ENCODE results near the gene MPHOSPH6. TPM values are rescaled to one million over a fixed set of nuclear protein-coding genes. Genes with fewer than 3 reads are reported as not detected.
"Not testable (repeated sequence)": the region's sequence is repeated elsewhere in the genome, so short reads cannot be mapped to it uniquely, and the experiment has no call there.

MPHOSPH6 gene
- 10 to 100 TPM; 47.0 to 51.6 TPM for total RNA-seq
- 22.1 TPM for polyA plus RNA-seq

DNA sequence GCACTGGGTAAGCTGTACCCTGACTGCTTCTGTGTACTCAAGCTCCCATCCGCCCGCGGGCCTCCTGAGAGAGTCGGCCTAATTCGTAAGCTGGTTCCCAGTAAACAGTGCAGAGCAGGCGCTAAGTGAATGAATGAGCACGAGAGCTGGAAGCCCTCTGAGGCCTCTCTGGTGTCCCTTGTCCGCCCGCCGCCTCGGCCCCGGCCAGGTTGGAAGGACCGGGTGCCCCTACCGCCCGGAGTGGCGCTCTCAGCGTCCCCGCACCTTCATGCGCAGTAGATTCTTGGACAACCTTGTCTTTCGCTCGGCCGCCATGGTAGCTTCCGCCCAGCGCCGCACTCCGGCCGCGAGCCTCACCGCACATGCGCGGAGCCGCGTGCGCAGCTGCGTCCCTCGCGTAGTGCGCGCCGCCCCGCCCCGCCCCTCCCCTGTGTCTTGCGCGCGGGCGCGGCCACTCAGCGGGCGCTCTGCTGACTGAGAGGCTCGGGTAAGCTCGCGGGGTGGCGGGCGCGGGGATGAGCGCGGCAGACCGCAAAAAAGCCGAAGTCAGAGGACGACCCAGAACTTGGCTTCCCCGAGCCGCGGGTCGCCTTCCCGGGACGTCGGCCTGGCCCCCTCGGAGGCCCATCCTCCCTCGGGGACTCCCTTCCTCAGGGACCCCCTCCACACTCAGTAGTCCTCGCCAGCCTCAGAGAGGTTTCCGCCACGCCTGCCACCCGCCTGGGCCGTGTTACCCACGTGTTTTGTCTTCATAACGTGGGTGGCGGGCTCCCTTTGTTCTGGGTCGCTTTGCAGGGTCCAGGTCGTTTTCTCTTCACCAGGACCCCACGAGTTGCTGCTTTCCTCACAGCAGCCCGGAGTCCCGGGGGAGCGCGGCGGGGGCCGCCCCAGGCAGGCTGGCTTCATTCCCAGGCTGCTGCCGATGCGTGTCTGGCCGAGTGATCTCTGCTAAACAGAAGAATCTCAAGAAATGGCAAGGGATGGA lies at the start of gene MPHOSPH6:
MPHOSPH6 (minus strand) TSS at position 364 of the 985 bp plus-strand sequence; CDS start at position 315, 49 bp downstream.
- no peaks in the 10 kb centered on the region for H3K9me3 Mint-ChIP-seq
- peaks cover 27 to 37% (median 35%) of the 10 kb centered on the region in 3 donors for H3K4me1 Mint-ChIP-seq
- ChIA-PET CTCF (interaction anchor here (1.2 to 1.4 kb wide), 2 partner anchors 10 to 12 kb away, joined by 4 to 5 read pairs; no protein-coding TSS in a partner anchor), POLR2A (interaction anchor here (0.6 kb wide), 1 partner anchor 1342 kb away, joined by 3 read pairs; no protein-coding TSS in a partner anchor)
- H3K4me3 Mint-ChIP-seq = peak within 1 kb of the TSS; percentile 88 to 98 (median 96)
- H3K27me3 Mint-ChIP-seq = peaks cover 0 to 21% of the 10 kb centered on the region in 2 donors
- H3K27ac Mint-ChIP-seq = peak within 1 kb of the TSS; percentile 70 to 97 (median 94)
- Histone ChIP-seq H3K27me3 (ENCODE audit: insufficient read depth, low read length, poor library complexity, severe bottlenecking) (no peaks in the 10 kb centered on the region), H3K4me1 (ENCODE audit: insufficient read depth, low read length) (peaks cover 16% of the 10 kb centered on the region), H3K4me3 (ENCODE audit: low read length) (peak within 1 kb of the TSS; percentile 83), H3K9me3 (ENCODE audit: low read length) (no peaks in the 10 kb centered on the region), H3K36me3 (ENCODE audit: insufficient read depth, low read length) (peaks cover 7% of the 10 kb centered on the region), H3K27ac (ENCODE audit: low read depth, low read length) (peak within 1 kb of the TSS; percentile 76)
- peaks cover 6 to 25% (median 6%) of the 10 kb centered on the region in 3 donors for H3K36me3 Mint-ChIP-seq
- peak; percentile 86 to 92 (median 88) for DNase-seq

- no peaks in the 10 kb centered on the region for H3K27me3 ChIP-seq (ENCODE audit: insufficient read depth, low read length, poor library complexity, severe bottlenecking)
- Mint-ChIP-seq H3K4me1 (no peaks in the 10 kb centered on the region), H3K4me3 (no peak overlapping the region), H3K27me3 (peaks cover 1 to 25% of the 10 kb centered on the region in 2 donors), H3K9me3 (no peaks in the 10 kb centered on the region), H3K27ac (peak overlapping the region in 1 of 8 donors; percentile 49), H3K36me3 (no peaks in the 10 kb centered on the region)
- no peak for DNase-seq
- H3K9me3 ChIP-seq (ENCODE audit: low read length) = no peaks in the 10 kb centered on the region
- no peaks in the 10 kb centered on the region for H3K36me3 ChIP-seq (ENCODE audit: insufficient read depth, low read length)
- no peak overlapping the region for H3K27ac ChIP-seq (ENCODE audit: low read depth, low read length)
- ChIA-PET POLR2A (no interaction called here), CTCF (no interaction called here)
- H3K4me1 ChIP-seq (ENCODE audit: insufficient read depth, low read length) = no peaks in the 10 kb centered on the region
- H3K4me3 ChIP-seq (ENCODE audit: low read length) = no peak overlapping the region
These were observed 49.3 kb upstream of the MPHOSPH6 start for GRCh38 chr16:82219298-82219697.

DNA sequence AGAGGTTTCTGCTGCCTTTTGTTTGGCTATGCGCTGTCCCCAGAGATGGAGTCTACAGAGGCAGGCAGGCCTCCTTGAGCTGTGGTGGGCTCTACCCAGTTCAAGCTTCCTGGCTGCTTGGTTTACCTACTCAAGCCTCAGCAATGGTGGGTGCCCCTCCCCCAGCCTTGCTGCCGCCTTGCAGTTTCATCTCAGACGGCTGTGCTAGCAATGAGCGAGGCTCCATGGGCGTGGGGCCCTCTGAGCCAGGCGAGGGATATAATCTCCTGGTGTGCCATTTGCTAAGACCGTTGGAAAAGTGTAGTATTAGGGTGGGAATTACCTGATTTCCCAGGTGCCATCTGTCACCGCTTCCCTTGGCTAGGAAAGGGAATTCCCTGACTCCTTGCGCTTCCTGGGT lies 39.3 kb upstream of the MPHOSPH6 start:
- H3K27ac ChIP-seq (ENCODE audit: low read depth, low read length); DNase-seq; CTCF ChIA-PET; H3K4me3 Mint-ChIP-seq; H3K27ac Mint-ChIP-seq; H3K36me3 ChIP-seq (ENCODE audit: insufficient read depth, low read length); H3K9me3 ChIP-seq (ENCODE audit: low read length); H3K4me1 ChIP-seq (ENCODE audit: insufficient read depth, low read length); H3K4me1 Mint-ChIP-seq; H3K9me3 Mint-ChIP-seq; H3K27me3 ChIP-seq (ENCODE audit: insufficient read depth, low read length, poor library complexity, severe bottlenecking); H3K4me3 ChIP-seq (ENCODE audit: low read length); POLR2A ChIA-PET: not testable (repeated sequence)
- peaks cover 5 to 56% of the 10 kb centered on the region in 2 donors for H3K27me3 Mint-ChIP-seq
- peaks cover 0 to 11% (median 0%) of the 10 kb centered on the region in 3 donors for H3K36me3 Mint-ChIP-seq

- no peak for DNase-seq
- no peaks in the 10 kb centered on the region for H3K4me1 Mint-ChIP-seq
- H3K36me3 ChIP-seq (ENCODE audit: insufficient read depth, low read length) = no peaks in the 10 kb centered on the region
- ChIA-PET POLR2A (no interaction called here), CTCF (no interaction called here)
- H3K4me3 ChIP-seq (ENCODE audit: low read length) = no peak overlapping the region
- no peaks in the 10 kb centered on the region for H3K27me3 ChIP-seq (ENCODE audit: insufficient read depth, low read length, poor library complexity, severe bottlenecking)
- no peak overlapping the region for H3K4me3 Mint-ChIP-seq
- no peak overlapping the region for H3K27ac ChIP-seq (ENCODE audit: low read depth, low read length)
- H3K9me3 Mint-ChIP-seq = peaks cover 0 to 3% (median 0%) of the 10 kb centered on the region in 5 donors
- H3K27me3 Mint-ChIP-seq = peaks cover 9 to 12% of the 10 kb centered on the region in 2 donors
- no peaks in the 10 kb centered on the region for H3K9me3 ChIP-seq (ENCODE audit: low read length)
- no peak overlapping the region for H3K27ac Mint-ChIP-seq
- H3K4me1 ChIP-seq (ENCODE audit: insufficient read depth, low read length) = no peaks in the 10 kb centered on the region
- H3K36me3 Mint-ChIP-seq = peaks cover 0 to 4% (median 0%) of the 10 kb centered on the region in 3 donors
These were observed 33.2 kb upstream of the MPHOSPH6 start for GRCh38 chr16:82203198-82203597.

DNA sequence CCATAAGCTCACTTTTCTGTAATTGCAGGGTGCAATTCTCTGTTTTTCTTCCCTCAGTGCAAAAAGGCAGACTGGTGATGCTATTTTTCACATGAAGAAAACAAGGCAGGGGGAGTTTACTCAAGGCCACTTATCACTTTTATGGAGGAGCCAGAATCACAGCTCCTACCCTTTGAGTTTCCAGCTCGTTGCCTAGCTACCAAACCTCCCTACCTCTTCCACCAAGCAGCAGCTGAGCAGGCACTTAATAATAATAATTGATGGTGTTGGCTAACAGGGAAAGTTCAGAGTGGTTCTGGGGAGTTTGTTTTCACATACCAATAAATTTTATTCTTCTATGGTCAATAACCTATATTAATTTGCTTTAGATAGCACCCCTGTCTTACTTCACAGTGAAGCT lies 31.9 kb upstream of the MPHOSPH6 start:
- Mint-ChIP-seq H3K4me1 (no peaks in the 10 kb centered on the region), H3K27me3 (peaks cover 5 to 8% of the 10 kb centered on the region in 2 donors), H3K36me3 (no peaks in the 10 kb centered on the region), H3K4me3 (no peak overlapping the region), H3K9me3 (peaks cover 0 to 3% (median 0%) of the 10 kb centered on the region in 5 donors), H3K27ac (no peak overlapping the region)
- no peaks in the 10 kb centered on the region for H3K36me3 ChIP-seq (ENCODE audit: insufficient read depth, low read length)
- no peaks in the 10 kb centered on the region for H3K4me1 ChIP-seq (ENCODE audit: insufficient read depth, low read length)
- no peak overlapping the region for H3K27ac ChIP-seq (ENCODE audit: low read depth, low read length)
- no peaks in the 10 kb centered on the region for H3K27me3 ChIP-seq (ENCODE audit: insufficient read depth, low read length, poor library complexity, severe bottlenecking)
- ChIA-PET POLR2A (no interaction called here), CTCF (no interaction called here)
- DNase-seq = no peak
- H3K4me3 ChIP-seq (ENCODE audit: low read length) = no peak overlapping the region
- no peaks in the 10 kb centered on the region for H3K9me3 ChIP-seq (ENCODE audit: low read length)

DNA sequence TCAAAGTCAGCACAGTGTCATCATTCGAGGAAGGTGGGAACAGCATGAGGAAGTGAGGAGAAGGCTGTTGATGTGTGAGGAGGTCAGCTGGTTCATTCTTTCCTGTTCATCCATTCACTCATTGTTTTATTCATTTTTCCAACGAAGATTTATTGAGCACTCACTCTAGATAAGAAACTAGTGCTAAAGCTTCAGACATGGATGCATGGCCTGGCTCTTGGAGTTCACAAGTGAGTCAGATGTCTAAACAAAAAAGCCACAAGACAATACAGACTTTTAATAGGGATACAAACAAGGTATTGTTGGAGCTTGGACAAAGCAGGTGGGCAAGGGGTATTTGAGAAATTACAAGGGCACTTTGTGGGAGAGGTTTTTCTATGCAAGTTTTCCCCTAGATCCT lies 31.3 kb upstream of the MPHOSPH6 start:
- no peak overlapping the region for H3K27ac Mint-ChIP-seq
- no peaks in the 10 kb centered on the region for H3K9me3 Mint-ChIP-seq
- no peaks in the 10 kb centered on the region for H3K4me1 Mint-ChIP-seq
- no peaks in the 10 kb centered on the region for H3K4me1 ChIP-seq (ENCODE audit: insufficient read depth, low read length)
- ChIA-PET POLR2A (no interaction called here), CTCF (no interaction called here)
- no peaks in the 10 kb centered on the region for H3K9me3 ChIP-seq (ENCODE audit: low read length)
- H3K27me3 Mint-ChIP-seq = peaks cover 2 to 9% of the 10 kb centered on the region in 2 donors
- H3K36me3 ChIP-seq (ENCODE audit: insufficient read depth, low read length) = no peaks in the 10 kb centered on the region
- no peaks in the 10 kb centered on the region for H3K27me3 ChIP-seq (ENCODE audit: insufficient read depth, low read length, poor library complexity, severe bottlenecking)
- H3K27ac ChIP-seq (ENCODE audit: low read depth, low read length) = no peak overlapping the region
- no peaks in the 10 kb centered on the region for H3K36me3 Mint-ChIP-seq
- H3K4me3 Mint-ChIP-seq = no peak overlapping the region
- H3K4me3 ChIP-seq (ENCODE audit: low read length) = no peak overlapping the region
- no peak for DNase-seq

- ChIA-PET POLR2A (no interaction called here), CTCF (no interaction called here)
- no peaks in the 10 kb centered on the region for H3K9me3 Mint-ChIP-seq
- H3K4me3 Mint-ChIP-seq = no peak overlapping the region
- peaks cover 0 to 14% of the 10 kb centered on the region in 2 donors for H3K27me3 Mint-ChIP-seq
- DNase-seq = no peak
- H3K36me3 ChIP-seq (ENCODE audit: insufficient read depth, low read length) = no peaks in the 10 kb centered on the region
- no peaks in the 10 kb centered on the region for H3K36me3 Mint-ChIP-seq
- no peak overlapping the region for H3K27ac ChIP-seq (ENCODE audit: low read depth, low read length)
- no peaks in the 10 kb centered on the region for H3K9me3 ChIP-seq (ENCODE audit: low read length)
- H3K4me1 ChIP-seq (ENCODE audit: insufficient read depth, low read length) = no peaks in the 10 kb centered on the region
- H3K4me3 ChIP-seq (ENCODE audit: low read length) = no peak overlapping the region
- H3K27ac Mint-ChIP-seq = no peak overlapping the region
- no peaks in the 10 kb centered on the region for H3K27me3 ChIP-seq (ENCODE audit: insufficient read depth, low read length, poor library complexity, severe bottlenecking)
- no peaks in the 10 kb centered on the region for H3K4me1 Mint-ChIP-seq
These were observed 29.2 kb upstream of the MPHOSPH6 start for GRCh38 chr16:82199209-82199608.

- no peaks in the 10 kb centered on the region for H3K36me3 ChIP-seq (ENCODE audit: insufficient read depth, low read length)
- CTCF ChIA-PET = no interaction called here
- H3K36me3 Mint-ChIP-seq = no peaks in the 10 kb centered on the region
These were observed 27.7 kb upstream of the MPHOSPH6 start for GRCh38 chr16:82197540-82198240.

More at GRCh38 chr16:82197540-82198240, 27.7 kb upstream of the MPHOSPH6 start:
- H3K27ac ChIP-seq (ENCODE audit: low read depth, low read length) = no peak overlapping the region
- no peak overlapping the region for H3K27ac Mint-ChIP-seq
- no peaks in the 10 kb centered on the region for H3K9me3 ChIP-seq (ENCODE audit: low read length)
- peaks cover 0 to 14% of the 10 kb centered on the region in 2 donors for H3K27me3 Mint-ChIP-seq
- no peaks in the 10 kb centered on the region for H3K9me3 Mint-ChIP-seq
- no peaks in the 10 kb centered on the region for H3K4me1 ChIP-seq (ENCODE audit: insufficient read depth, low read length)
- DNase-seq = no peak
- H3K4me1 Mint-ChIP-seq = peaks cover 6 to 8% (median 8%) of the 10 kb centered on the region in 3 donors
- H3K4me3 Mint-ChIP-seq = no peak overlapping the region
- H3K4me3 ChIP-seq (ENCODE audit: low read length) = no peak overlapping the region
- no peaks in the 10 kb centered on the region for H3K27me3 ChIP-seq (ENCODE audit: insufficient read depth, low read length, poor library complexity, severe bottlenecking)
- POLR2A ChIA-PET = no interaction called here

All from CD8-positive, alpha-beta memory T cell (primary cell).